CD4-positive, alpha-beta T cell (primary cell): ENCODE results near the gene P2RX2. TPM values are rescaled to one million over a fixed set of nuclear protein-coding genes. Genes with fewer than 3 reads are reported as not detected.

Experiments used
- ATAC-seq: fragments of 200-7000 bp; cut with Tn5 transposase; one replicate; pipeline ENCODE4 v1.10.0; 2022; ENCODE audit warnings: mild to moderate bottlenecking; ENCODE audit not compliant: poor library complexity
- CTCF ChIA-PET: fragments of 350-600 bp; sonication (Branson Sonifier 250); formaldehyde crosslinking; loops from one replicate; lab custom pipeline; 2021; ENCODE audit warnings: antibody characterized with exemption, inconsistent platforms; lab: Charles Lee
- POLR2A ChIA-PET: fragments of 350-600 bp; sonication (Branson Sonifier 250); formaldehyde crosslinking; loops from one replicate; lab custom pipeline; 2021; ENCODE audit warnings: antibody characterized with exemption, inconsistent platforms; lab: Charles Lee
- DNase-seq, 14 experiments: peaks; one replicate each; pipeline ENCODE4 v3.0.0-alpha.2; 2013 to 2020; ENCODE audit warnings: mixed read lengths in 2 of 14
- H3K27ac ChIP-seq, 2 donors: one replicate each; pipeline versions ENCODE4 v1.5.1 to v1.7.0; 2013; ENCODE audit warnings: low read length in 2 of 2, low read depth in 1 of 2, mild to moderate bottlenecking in 1 of 2
- H3K27me3 ChIP-seq, 2 experiments: 1 replicate in 1 of 2; 2 replicates in 1 of 2; pipeline versions ENCODE4 v1.6.1 to v1.7.0; 2013; ENCODE audit warnings: low read length in 2 of 2, control low read depth in 1 of 2, mild to moderate bottlenecking in 1 of 2, moderate library complexity in 1 of 2; ENCODE audit not compliant: insufficient read depth in 2 of 2, control insufficient read depth in 1 of 2
- H3K36me3 ChIP-seq: one replicate; pipeline ENCODE4 v1.6.1; 2013; ENCODE audit warnings: low read length, control low read depth; ENCODE audit not compliant: insufficient read depth
- H3K4me1 ChIP-seq: one replicate; pipeline ENCODE4 v1.6.1; 2013; ENCODE audit warnings: low read length, control low read depth; ENCODE audit not compliant: insufficient read depth
- H3K4me3 ChIP-seq: one replicate; pipeline ENCODE4 v1.5.1; 2013; ENCODE audit warnings: mild to moderate bottlenecking, low read length, moderate library complexity
- H3K9me3 ChIP-seq, 2 experiments: 1 replicate in 1 of 2; 2 replicates in 1 of 2; pipeline versions ENCODE4 v1.6.1 to v1.7.0; 2013; ENCODE audit warnings: low read length in 2 of 2, mild to moderate bottlenecking in 2 of 2, control low read depth in 1 of 2, moderate library complexity in 1 of 2; ENCODE audit not compliant: control insufficient read depth in 1 of 2, insufficient read depth in 1 of 2
- H3K27ac Mint-ChIP-seq: one replicate; pipeline ENCODE4 v1.8.0; 2020; ENCODE audit warnings: mixed read lengths
- H3K27me3 Mint-ChIP-seq: one replicate; pipeline ENCODE4 v1.8.0; 2021; ENCODE audit warnings: mixed read lengths
- H3K36me3 Mint-ChIP-seq: one replicate; pipeline ENCODE4 v1.8.0; 2021; ENCODE audit warnings: low read depth, mixed read lengths
- H3K4me1 Mint-ChIP-seq: one replicate; pipeline ENCODE4 v1.8.0; 2021; ENCODE audit warnings: low read depth, mixed read lengths
- H3K4me3 Mint-ChIP-seq: one replicate; pipeline ENCODE4 v1.8.0; 2020; ENCODE audit warnings: mild to moderate bottlenecking, mixed read lengths
- H3K9me3 Mint-ChIP-seq: one replicate; pipeline ENCODE4 v1.8.0; 2020; ENCODE audit warnings: mixed read lengths
- intact Hi-C, 2 experiments: fragments of 100-400 bp; cut with DNase I in 1 of 2; cut with micrococcal nuclease in 1 of 2; formaldehyde crosslinking; loops; one replicate each; pipeline versions ENCODE4 v1.15.1 to v1.9.0; 2023 to 2025; cut with DNase I, micrococcal nuclease
- total RNA-seq, 174 experiments: library from RNA in 2 of 174; stranded (reverse) in 2 of 174; gene quantifications; one replicate each; pipeline ENCODE4 v1.2.3 and lab custom pipeline; 2021 to 2026
- TF ChIP-seq, protein P1 (sequence below): fragments of 200-600 bp; IDR thresholded peaks from one replicate; pipeline ENCODE4 v1.8.0; 2022; ENCODE audit warnings: antibody characterized with exemption, mild to moderate bottlenecking

The P2RX2 gene
- total RNA-seq, 2 experiments from 2014 or later: not detected

DNA sequence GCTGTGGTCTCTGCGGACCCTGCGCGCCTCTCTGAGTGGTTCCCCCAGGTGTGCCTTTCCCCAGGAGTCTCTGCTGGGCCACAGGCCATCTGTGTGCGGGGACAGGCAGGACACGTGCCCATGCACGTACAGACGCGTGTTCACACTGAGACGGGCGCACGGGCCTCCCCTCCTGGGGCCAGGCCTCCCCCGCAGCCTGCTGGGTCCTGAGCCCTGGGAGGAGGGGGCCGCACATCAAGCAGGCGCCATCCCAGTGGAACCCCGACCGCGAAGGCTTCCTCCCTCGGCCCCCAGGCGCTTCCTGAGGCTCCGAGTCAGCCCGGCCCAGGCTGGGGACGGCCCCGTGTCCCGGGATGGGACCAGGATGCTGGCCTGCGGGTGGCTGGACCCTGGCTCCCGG, 47.9 kb upstream of the P2RX2 start:
- Mint-ChIP-seq H3K27ac (no peak overlapping the region), H3K36me3 (peaks cover 16% of the 10 kb centered on the region), H3K9me3 (no peaks in the 10 kb centered on the region), H3K27me3 (no peaks in the 10 kb centered on the region), H3K4me1 (no peaks in the 10 kb centered on the region), H3K4me3 (no peak overlapping the region)
- POLR2A ChIA-PET: no interaction called here
- no peak for ATAC-seq
- DNase-seq: no peak
- no peak overlapping the region for H3K4me3 ChIP-seq
- H3K4me1 ChIP-seq: no peaks in the 10 kb centered on the region
- CTCF ChIA-PET: no interaction called here
- TF ChIP-seq, protein P1, sequence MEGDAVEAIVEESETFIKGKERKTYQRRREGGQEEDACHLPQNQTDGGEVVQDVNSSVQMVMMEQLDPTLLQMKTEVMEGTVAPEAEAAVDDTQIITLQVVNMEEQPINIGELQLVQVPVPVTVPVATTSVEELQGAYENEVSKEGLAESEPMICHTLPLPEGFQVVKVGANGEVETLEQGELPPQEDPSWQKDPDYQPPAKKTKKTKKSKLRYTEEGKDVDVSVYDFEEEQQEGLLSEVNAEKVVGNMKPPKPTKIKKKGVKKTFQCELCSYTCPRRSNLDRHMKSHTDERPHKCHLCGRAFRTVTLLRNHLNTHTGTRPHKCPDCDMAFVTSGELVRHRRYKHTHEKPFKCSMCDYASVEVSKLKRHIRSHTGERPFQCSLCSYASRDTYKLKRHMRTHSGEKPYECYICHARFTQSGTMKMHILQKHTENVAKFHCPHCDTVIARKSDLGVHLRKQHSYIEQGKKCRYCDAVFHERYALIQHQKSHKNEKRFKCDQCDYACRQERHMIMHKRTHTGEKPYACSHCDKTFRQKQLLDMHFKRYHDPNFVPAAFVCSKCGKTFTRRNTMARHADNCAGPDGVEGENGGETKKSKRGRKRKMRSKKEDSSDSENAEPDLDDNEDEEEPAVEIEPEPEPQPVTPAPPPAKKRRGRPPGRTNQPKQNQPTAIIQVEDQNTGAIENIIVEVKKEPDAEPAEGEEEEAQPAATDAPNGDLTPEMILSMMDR: no peak
- H3K27ac ChIP-seq: no peak overlapping the region
- peaks cover 37% of the 10 kb centered on the region for H3K36me3 ChIP-seq
- intact Hi-C loops: no loop called here
- no peaks in the 10 kb centered on the region for H3K27me3 ChIP-seq
- no peaks in the 10 kb centered on the region for H3K9me3 ChIP-seq

DNA sequence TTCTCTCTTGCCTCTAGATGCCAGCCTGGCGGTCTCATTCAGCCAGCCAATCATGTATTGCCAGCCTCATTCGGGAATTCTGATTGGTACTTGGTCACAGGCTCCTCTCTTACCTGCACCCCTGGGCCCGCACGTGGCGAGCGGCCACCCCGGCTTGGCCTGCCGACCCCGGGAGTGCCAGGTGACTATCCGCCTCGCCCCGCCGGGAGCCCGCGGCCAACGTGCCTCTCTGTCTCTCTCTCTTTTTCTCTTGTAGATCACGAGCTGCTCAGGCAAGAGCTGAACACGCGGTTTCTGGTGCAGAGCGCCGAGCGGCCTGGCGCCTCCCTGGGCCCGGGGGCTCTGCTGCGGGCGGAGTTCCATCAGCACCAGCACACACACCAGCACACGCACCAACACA, 47.5 kb upstream of the P2RX2 start:
- Mint-ChIP-seq H3K36me3 (peaks cover 11% of the 10 kb centered on the region), H3K9me3 (no peaks in the 10 kb centered on the region), H3K4me3 (no peak overlapping the region), H3K27me3 (no peaks in the 10 kb centered on the region), H3K27ac (no peak overlapping the region), H3K4me1 (no peaks in the 10 kb centered on the region)
- no peak overlapping the region for H3K27ac ChIP-seq
- intact Hi-C loops: no loop called here
- no peaks in the 10 kb centered on the region for H3K27me3 ChIP-seq
- no peaks in the 10 kb centered on the region for H3K4me1 ChIP-seq
- no peaks in the 10 kb centered on the region for H3K9me3 ChIP-seq
- H3K36me3 ChIP-seq: peaks cover 34% of the 10 kb centered on the region
- ChIA-PET CTCF (no interaction called here), POLR2A (no interaction called here)
- no peak for ATAC-seq
- TF ChIP-seq, protein P1: no peak
- no peak overlapping the region for H3K4me3 ChIP-seq
- DNase-seq: no peak

DNA sequence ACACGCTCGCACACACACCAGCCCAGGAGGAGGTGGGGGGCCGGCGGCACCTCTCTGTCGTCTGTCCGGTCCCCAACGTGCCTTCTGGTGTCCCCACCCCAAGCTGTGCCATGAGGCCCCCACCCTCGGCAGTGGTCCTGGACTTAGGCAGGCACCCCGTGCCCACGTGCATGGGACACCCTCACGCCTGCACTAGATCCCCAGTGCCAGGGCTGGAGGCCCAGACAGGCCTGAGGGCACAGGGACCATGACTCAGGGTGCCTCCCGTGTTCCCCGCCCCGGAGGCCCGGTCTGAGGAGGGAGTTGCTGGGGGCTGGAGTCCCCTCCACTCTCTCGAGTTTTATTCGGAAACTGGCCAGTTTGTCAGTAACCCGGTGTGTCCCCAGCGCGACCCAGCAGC, 47.0 kb upstream of the P2RX2 start:
- CTCF ChIA-PET: no interaction called here
- intact Hi-C loops: no loop called here

More for the DNA sequence above, 47.0 kb upstream of the P2RX2 start:
- H3K36me3 Mint-ChIP-seq: peaks cover 11% of the 10 kb centered on the region
- Histone ChIP-seq H3K36me3 (peaks cover 32% of the 10 kb centered on the region), H3K4me3 (no peak overlapping the region), H3K4me1 (no peaks in the 10 kb centered on the region), H3K27ac (no peak overlapping the region), H3K27me3 (no peaks in the 10 kb centered on the region), H3K9me3 (no peaks in the 10 kb centered on the region)
- H3K27me3 Mint-ChIP-seq: no peaks in the 10 kb centered on the region
- POLR2A ChIA-PET: no interaction called here
- TF ChIP-seq, protein P1: no peak
- H3K4me1 Mint-ChIP-seq: no peaks in the 10 kb centered on the region
- no peak overlapping the region for H3K27ac Mint-ChIP-seq
- H3K4me3 Mint-ChIP-seq: no peak overlapping the region
- H3K9me3 Mint-ChIP-seq: no peaks in the 10 kb centered on the region
- ATAC-seq (no peak), DNase-seq (no peak)
